HG03097 (cell line): ENCODE data around the gene PGA4.

Experiments
- ATAC-seq: cut with Tn5 transposase; IDR thresholded peaks from one replicate; pipeline ENCODE4 v1.9.1; 2021; ENCODE audit not compliant: unreplicated experiment, low FRiP score

The PGA4 gene

DNA sequence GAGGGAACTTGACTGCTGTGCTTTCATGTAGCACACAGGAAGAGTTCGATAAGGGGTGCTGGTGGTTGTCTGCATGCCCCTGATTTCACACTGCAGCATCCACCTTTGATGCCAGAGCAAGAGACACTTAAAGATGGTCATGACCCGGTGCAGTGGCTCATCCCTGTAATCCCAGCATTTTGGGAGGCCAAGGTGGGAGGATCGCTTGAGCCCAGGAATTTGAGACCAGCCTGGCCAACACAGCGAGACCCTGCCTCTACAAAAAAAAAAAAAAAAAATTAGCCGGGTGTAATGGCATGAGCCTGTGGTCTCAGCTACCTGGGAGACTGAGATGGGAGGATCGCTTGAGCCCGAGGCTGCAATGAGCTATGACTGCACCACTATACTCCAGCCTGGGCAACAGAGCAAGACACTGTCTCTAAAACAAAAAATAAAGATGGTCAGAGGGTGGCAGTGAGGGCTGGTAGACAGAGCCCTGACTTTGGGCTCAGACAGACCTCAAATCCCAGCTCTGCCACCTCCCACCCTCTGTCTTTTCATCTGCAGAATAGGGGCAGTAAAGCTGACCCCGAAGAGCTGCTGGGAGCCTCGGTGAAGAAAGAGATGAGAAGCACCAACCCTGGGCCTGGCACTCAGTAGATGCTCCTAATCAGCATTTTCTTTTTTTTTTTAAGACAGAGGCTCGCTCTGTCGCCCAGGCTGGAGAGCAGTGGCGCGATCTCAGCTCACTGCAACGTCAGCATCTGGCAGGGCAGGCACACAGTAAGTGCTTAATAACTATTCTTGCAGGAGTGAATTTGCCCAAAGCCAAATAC is 55.2 kb downstream of the PGA4 start:
- no peak for ATAC-seq

DNA sequence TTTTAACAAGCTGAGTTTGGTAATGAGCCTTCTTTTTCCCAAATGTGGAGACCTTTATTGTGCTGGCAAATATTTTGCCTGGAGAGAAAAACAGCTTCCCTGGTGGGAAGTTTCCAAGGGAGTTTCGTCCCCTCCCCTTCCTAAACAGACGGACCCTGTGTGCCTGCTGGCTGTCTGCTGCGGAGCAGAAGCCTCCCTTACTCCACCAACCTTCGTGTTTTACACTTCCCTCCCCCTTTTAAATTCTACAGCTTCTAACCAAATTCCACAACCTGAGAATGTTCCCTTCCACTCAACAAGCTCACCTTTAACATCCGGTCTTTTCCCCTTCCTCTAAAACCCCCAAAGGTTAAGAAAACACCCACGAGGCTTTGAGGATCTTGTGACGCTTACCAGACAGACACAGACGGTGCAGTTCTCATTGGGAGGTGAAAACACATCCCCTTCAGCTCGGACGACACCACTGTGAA is 55.9 kb downstream of the PGA4 start:
- ATAC-seq, result no peak

DNA sequence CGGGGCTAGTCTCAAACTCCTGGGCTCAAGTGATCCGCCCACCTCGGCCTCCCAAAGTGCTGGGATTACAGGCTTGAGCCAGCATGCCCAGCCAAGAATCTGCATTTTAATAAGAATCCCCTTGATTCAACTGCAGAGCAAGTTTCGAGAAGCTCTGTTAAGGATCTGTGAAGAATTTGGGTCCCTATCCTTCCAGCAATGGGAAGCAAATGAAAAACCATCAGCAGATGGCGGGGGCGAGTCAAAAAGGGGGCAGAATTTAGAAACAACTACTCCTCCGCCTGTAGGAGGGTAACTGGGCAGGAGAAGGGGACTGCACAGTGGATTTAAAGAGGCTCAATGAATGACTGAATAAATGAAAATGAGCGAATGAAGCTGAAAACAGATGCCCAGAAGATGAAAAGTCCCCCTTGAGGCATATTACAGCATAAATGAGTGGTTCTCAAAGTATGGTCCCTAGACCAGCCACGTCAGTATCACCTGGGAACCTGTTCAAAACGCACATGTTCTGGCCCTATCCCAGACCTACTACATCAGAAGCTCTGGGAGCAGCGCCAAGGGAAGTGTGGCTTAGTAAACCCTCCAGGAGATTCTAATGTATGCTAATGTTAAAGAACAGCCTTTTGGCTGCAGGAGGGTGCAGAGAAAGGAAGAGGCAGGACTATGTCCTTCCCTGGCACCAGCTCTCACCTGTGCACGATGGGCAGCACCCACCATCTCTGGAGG is 58.0 kb downstream of the PGA4 start:
- ATAC-seq, result no peak

DNA sequence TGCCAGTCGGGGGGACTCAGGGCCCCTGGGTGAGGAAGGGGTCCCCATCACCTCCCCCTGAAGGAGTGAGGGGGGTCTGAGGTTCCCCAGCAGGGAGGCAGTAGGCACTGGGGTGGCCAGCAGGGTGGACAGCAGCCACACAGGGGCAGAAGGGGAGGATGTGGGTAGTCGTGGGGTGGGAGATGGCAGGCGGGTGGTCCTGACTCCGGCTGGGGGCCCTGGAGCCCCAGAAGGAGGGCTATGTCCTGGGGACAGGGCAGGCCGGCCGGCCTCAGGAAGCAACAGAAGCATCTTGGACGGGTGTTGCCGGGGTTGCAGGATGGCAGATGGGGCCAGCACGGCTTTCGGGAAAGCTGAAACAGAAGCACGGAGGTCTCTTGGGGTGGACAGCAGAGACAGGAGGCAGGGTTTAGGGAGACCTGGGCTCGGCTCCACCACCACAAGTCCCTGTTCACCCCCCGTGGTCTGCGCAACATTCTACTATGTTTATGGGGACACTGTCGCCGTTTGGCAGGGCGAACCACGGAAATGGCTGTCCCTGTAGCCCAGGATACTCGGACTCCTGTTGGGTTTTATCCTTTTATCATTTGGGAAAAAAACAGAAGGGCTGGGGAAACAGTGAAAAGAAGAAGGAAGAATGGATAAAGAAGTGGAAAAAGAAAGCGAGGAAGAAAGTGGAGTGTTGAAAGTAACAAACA is 58.9 kb downstream of the PGA4 start:
- no peak for ATAC-seq
